HG02852 (cell line): Measurements from ENCODE around the gene SLC30A1.
"Not testable (repeated sequence)": the region's sequence is repeated elsewhere in the genome, so short reads cannot be mapped to it uniquely, and the experiment has no call there.

ENCODE experiments used
- ATAC-seq: cut with Tn5 transposase; IDR thresholded peaks from one replicate; pipeline ENCODE4 v1.9.1; 2021; ENCODE audit warnings: mild to moderate bottlenecking, moderate library complexity; ENCODE audit not compliant: unreplicated experiment

Gene SLC30A1

GRCh38 chr1:211586538-211586937 lies 7.6 kb upstream of the SLC30A1 start:
- ATAC-seq, result no peak

GRCh38 chr1:211583011-211583992 lies 4.3 kb upstream of the SLC30A1 start:
- no peak for ATAC-seq

GRCh38 chr1:211581526-211581925 lies 2.6 kb upstream of the SLC30A1 start:
- ATAC-seq, result no peak

- ATAC-seq, result no peak
These were observed 1.3 kb upstream of the SLC30A1 start for GRCh38 chr1:211580303-211580687.

- peak; percentile 38 for ATAC-seq
These were observed 710 bp upstream of the SLC30A1 start for GRCh38 chr1:211579440-211580302.

- peak; percentile 39 for ATAC-seq
These were observed 932 bp downstream of the SLC30A1 start for GRCh38 chr1:211577819-211578639.

GRCh38 chr1:211577277-211577818 lies 1.6 kb downstream of the SLC30A1 start:
- no peak for ATAC-seq

GRCh38 chr1:211576717-211577116 lies 2.2 kb downstream of the SLC30A1 start:
- no peak for ATAC-seq

GRCh38 chr1:211574705-211575104 lies 4.3 kb downstream of the SLC30A1 start:
- ATAC-seq, result no peak

GRCh38 chr1:211571998-211572397 lies 7.0 kb downstream of the SLC30A1 start:
- no peak for ATAC-seq

- ATAC-seq, result not testable (repeated sequence)
These were observed 8.6 kb downstream of the SLC30A1 start for GRCh38 chr1:211570378-211570777.

GRCh38 chr1:211566431-211567025 lies 12.4 kb downstream of the SLC30A1 start:
- ATAC-seq, result peak; percentile 99

GRCh38 chr1:211564084-211564483 lies 14.9 kb downstream of the SLC30A1 start:
- ATAC-seq, result no peak

- no peak for ATAC-seq
These were observed 19.5 kb downstream of the SLC30A1 start for GRCh38 chr1:211559222-211560010.

- no peak for ATAC-seq
These were observed 20.9 kb downstream of the SLC30A1 start for GRCh38 chr1:211557894-211558625.

- ATAC-seq, result no peak
These were observed 25.4 kb downstream of the SLC30A1 start for GRCh38 chr1:211553549-211553948.

- no peak for ATAC-seq
These were observed 27.1 kb downstream of the SLC30A1 start for GRCh38 chr1:211551638-211552460.
